NCI-H2196 treated with DMSO at 0.1 percent for 48 hours (cell line): ENCODE data around the gene CDKAL1.
"Not testable (repeated sequence)": the region's sequence is repeated elsewhere in the genome, so short reads cannot be mapped to it uniquely, and the experiment has no call there.

Experiments used
- DNase-seq: peaks from one replicate; lab custom pipeline; 2025; ENCODE audit not compliant: unreplicated experiment; lab: John Stamatoyannopoulos, UW

The CDKAL1 gene

GRCh38 chr6:20632696-20633095 is 98.4 kb downstream of the CDKAL1 start:
- DNase-seq = no peak

- no peak for DNase-seq
These were observed 99.5 kb downstream of the CDKAL1 start for GRCh38 chr6:20633566-20634340.

- DNase-seq = no peak
These were observed 104.9 kb downstream of the CDKAL1 start for GRCh38 chr6:20639161-20639560.

- no peak for DNase-seq
These were observed 105.9 kb downstream of the CDKAL1 start for GRCh38 chr6:20640181-20640580.

- no peak for DNase-seq
These were observed 108.2 kb downstream of the CDKAL1 start for GRCh38 chr6:20642441-20642840.

GRCh38 chr6:20644667-20645370 is 110.6 kb downstream of the CDKAL1 start:
- no peak for DNase-seq

- DNase-seq = not testable (repeated sequence)
These were observed 111.3 kb downstream of the CDKAL1 start for GRCh38 chr6:20645572-20645971.

GRCh38 chr6:20647585-20647984 is 113.3 kb downstream of the CDKAL1 start:
- DNase-seq = no peak

GRCh38 chr6:20649696-20650470 is 115.6 kb downstream of the CDKAL1 start:
- DNase-seq = not testable (repeated sequence)

- no peak for DNase-seq
These were observed 118.2 kb downstream of the CDKAL1 start for GRCh38 chr6:20652299-20653084.

- no peak for DNase-seq
These were observed 118.8 kb downstream of the CDKAL1 start for GRCh38 chr6:20653085-20653479.

- no peak for DNase-seq
These were observed 121.1 kb downstream of the CDKAL1 start for GRCh38 chr6:20655317-20655716.

GRCh38 chr6:20657274-20657800 is 123.1 kb downstream of the CDKAL1 start:
- DNase-seq = no peak

- DNase-seq = no peak
These were observed 123.8 kb downstream of the CDKAL1 start for GRCh38 chr6:20658053-20658452.

GRCh38 chr6:20658516-20658915 is 124.3 kb downstream of the CDKAL1 start:
- no peak for DNase-seq

- no peak for DNase-seq
These were observed 126.3 kb downstream of the CDKAL1 start for GRCh38 chr6:20660534-20660933.

- DNase-seq = no peak
These were observed 127.5 kb downstream of the CDKAL1 start for GRCh38 chr6:20661721-20662120.

GRCh38 chr6:20664250-20664649 is 130.0 kb downstream of the CDKAL1 start:
- no peak for DNase-seq

GRCh38 chr6:20665290-20665689 is 131.0 kb downstream of the CDKAL1 start:
- DNase-seq = no peak

GRCh38 chr6:20669571-20670314 is 135.5 kb downstream of the CDKAL1 start:
- DNase-seq = no peak
